ENCODE measurements around the gene RPH3AL.

- TF ChIP-seq EP300 (IDR thresholded peaks at IDR 0.05) (no peak), CTCF (IDR thresholded peaks at IDR 0.05) (no peak)
Measured at GRCh38 chr17:245611-246010, 107.0 kb downstream of the RPH3AL start.

Measured in gastroesophageal sphincter (tissue), 3 donors.